A549 (cell line): ENCODE data around the gene TSPAN14. TPM values are rescaled to one million over a fixed set of nuclear protein-coding genes. Genes with fewer than 3 reads are reported as not detected.
A peak's percentile ranks its signal among the peaks of the same experiment; 100 is the strongest.

Experiments
- ATAC-seq, 2 experiments: fragments of 200-7000 bp in 1 of 2; fragments of >200 bp in 1 of 2; cut with Nextera tagmentation in 1 of 2; cut with Tn5 transposase in 1 of 2; 3 replicates each; pipeline versions ENCODE4 v1.8.0 to v1.9.1; 2018 to 2020; ENCODE audit warnings: mild to moderate bottlenecking in 1 of 2, moderate library complexity in 1 of 2
- CTCF ChIA-PET: fragments of 300-600 bp; sonication (Branson Sonifier 250); formaldehyde crosslinking; extraction: SDS; loops from one replicate; lab custom pipeline; 2021; ENCODE audit warnings: antibody characterized with exemption, inconsistent platforms; lab: Yijun Ruan, JAX
- POLR2A ChIA-PET: fragments of 350-600 bp; formaldehyde crosslinking; extraction: SDS; loops from one replicate; lab custom pipeline; 2021; ENCODE audit warnings: antibody characterized with exemption, inconsistent platforms; lab: Yijun Ruan, JAX
- DNase-seq, 2 experiments: peaks; one replicate each; pipeline versions ENCODE4 v3.0.0 to v3.0.0-alpha.2; 2011 to 2016; ENCODE audit warnings: low read depth in 1 of 2, low spot score in 1 of 2
- FAIRE-seq: peaks from 2 replicates; lab custom pipeline; 2011; peaks lifted over from hg19 to GRCh38; lab: Jason Lieb, UNC
- H3K27ac ChIP-seq, 2 experiments: fragments of >200 bp; sonication (Bioruptor Twin); formaldehyde crosslinking; 3 replicates each; pipeline ENCODE4 v1.5.1; 2016 to 2017
- H3K4me1 ChIP-seq: fragments of >200 bp; sonication (Bioruptor Twin); formaldehyde crosslinking; 3 replicates; pipeline ENCODE4 v1.6.1; 2016
- H3K4me2 ChIP-seq: fragments of >200 bp; sonication (Bioruptor Twin); formaldehyde crosslinking; 3 replicates; pipeline ENCODE4 v1.6.1; 2016
- H3K4me3 ChIP-seq: fragments of >200 bp; sonication (Bioruptor Twin); formaldehyde crosslinking; 3 replicates; pipeline ENCODE4 v1.5.1; 2016
- H3K9me3 ChIP-seq: fragments of >200 bp; sonication (Bioruptor Twin); formaldehyde crosslinking; 3 replicates; pipeline ENCODE4 v1.6.1; 2016
- CBX8 ChIP-seq: fragments of 200-600 bp; sonication (generic); IDR thresholded peaks from 2 replicates; pipeline ENCODE4 v1.6.1; 2016
- CHD2 ChIP-seq: fragments of 150-350 bp; IDR thresholded peaks from 2 replicates; pipeline ENCODE4 v1.6.1; 2014; ENCODE audit warnings: low read length; ENCODE audit not compliant: partially characterized antibody
- CTCF ChIP-seq: fragments of >200 bp; sonication (Bioruptor Twin); formaldehyde crosslinking; IDR thresholded peaks from 3 replicates; pipeline ENCODE4 v1.5.1; 2016
- EHF ChIP-seq: fragments of 250-450 bp; sonication (Bioruptor Pico); IDR thresholded peaks from 2 replicates; pipeline ENCODE4 v1.5.0; 2020; ENCODE audit warnings: mild to moderate bottlenecking
- ELK1 ChIP-seq: fragments of 150-350 bp; IDR thresholded peaks from 2 replicates; pipeline ENCODE4 v1.6.1; 2014; ENCODE audit warnings: low read depth, mild to moderate bottlenecking, low read length
- GATA3 ChIP-seq: IDR thresholded peaks from 2 replicates; pipeline ENCODE4 v1.6.1; 2012; ENCODE audit warnings: borderline replicate concordance
- HDAC2 ChIP-seq: fragments of 200-600 bp; sonication (generic); IDR thresholded peaks from 2 replicates; pipeline ENCODE4 v1.6.1; 2016
- HEYL ChIP-seq: fragments of 250-450 bp; sonication (Bioruptor Pico); IDR thresholded peaks from 2 replicates; pipeline ENCODE4 v1.8.0; 2021; ENCODE audit warnings: mild to moderate bottlenecking, moderate library complexity
- HMGXB4 ChIP-seq: fragments of 250-450 bp; sonication (Bioruptor Pico); IDR thresholded peaks from 2 replicates; pipeline ENCODE4 v1.5.0; 2021; ENCODE audit warnings: mild to moderate bottlenecking, moderate library complexity, borderline replicate concordance
- HOXB13 ChIP-seq: fragments of 250-450 bp; sonication (Bioruptor Pico); IDR thresholded peaks from 2 replicates; pipeline ENCODE4 v1.5.0; 2020; ENCODE audit warnings: low read depth, mild to moderate bottlenecking, moderate library complexity
- HOXB5 ChIP-seq: fragments of 250-450 bp; sonication (Bioruptor Pico); IDR thresholded peaks from 2 replicates; pipeline ENCODE4 v1.5.0; 2020; ENCODE audit warnings: mild to moderate bottlenecking, moderate library complexity
- JUNB ChIP-seq: fragments of >200 bp; sonication (Bioruptor Twin); formaldehyde crosslinking; IDR thresholded peaks from 2 replicates; pipeline ENCODE4 v1.6.1; 2016
- MAFK ChIP-seq: fragments of 450-650 bp; IDR thresholded peaks from 2 replicates; pipeline ENCODE4 v1.6.1; 2014; ENCODE audit not compliant: partially characterized antibody
- MAX ChIP-seq: IDR thresholded peaks from 2 replicates; pipeline ENCODE4 v1.6.1; 2012
- MAZ ChIP-seq: fragments of 150-350 bp; IDR thresholded peaks from 2 replicates; pipeline ENCODE4 v1.6.1; 2014; ENCODE audit warnings: antibody characterized with exemption, low read depth, low read length, borderline replicate concordance
- MYC ChIP-seq: IDR thresholded peaks from 2 replicates; pipeline ENCODE4 v1.6.1; 2012; ENCODE audit warnings: mild to moderate bottlenecking, inconsistent platforms, low read length, improper control_type of control experiment, borderline replicate concordance
- NR3C1 ChIP-seq: fragments of >200 bp; sonication (Bioruptor Twin); formaldehyde crosslinking; IDR thresholded peaks from 3 replicates; pipeline ENCODE4 v1.6.1; 2017
- POLR2AphosphoS2 ChIP-seq: conservative IDR thresholded peaks from 2 replicates; pipeline ENCODE4 v1.6.1; 2012; ENCODE audit warnings: low read length, improper control_type of control experiment, inconsistent platforms
- RFX5 ChIP-seq: fragments of 450-650 bp; IDR thresholded peaks from 2 replicates; pipeline ENCODE4 v1.7.1; 2014; ENCODE audit warnings: antibody characterized with exemption, mild to moderate bottlenecking, moderate library complexity
- RNF2 ChIP-seq: fragments of 200-600 bp; sonication (generic); IDR thresholded peaks from 2 replicates; pipeline ENCODE4 v1.6.1; 2016; ENCODE audit warnings: low read depth, mild to moderate bottlenecking, antibody characterized with exemption, moderate library complexity, borderline replicate concordance
- SMC3 ChIP-seq: fragments of >200 bp; sonication (Bioruptor Twin); formaldehyde crosslinking; IDR thresholded peaks from 3 replicates; pipeline ENCODE4 v1.6.1; 2018; ENCODE audit warnings: inconsistent platforms
- SREBF2 ChIP-seq: fragments of 450-650 bp; IDR thresholded peaks from 2 replicates; pipeline ENCODE4 v1.6.1; 2014; ENCODE audit warnings: mild to moderate bottlenecking, moderate library complexity
- ZNF302 ChIP-seq: fragments of 250-450 bp; sonication (Bioruptor Pico); IDR thresholded peaks from 2 replicates; pipeline ENCODE4 v1.9.0; 2021; ENCODE audit warnings: inconsistent platforms, mild to moderate bottlenecking, moderate library complexity
- WGBS: methylation state at CpG from one replicate; pipeline ENCODE4 v1.1.6; 2017; ENCODE audit errors: missing lambda C conversion rate; 5-methylcytosine and 5-hydroxymethylcytosine counted together
- polyA plus RNA-seq, 4 experiments: library from polyadenylated mRNA; depleted of rRNA in 3 of 4; stranded (reverse); fragments of >200 nt; fragmentation: RNase III in 1 of 4; extraction: RNeasy Plus Mini Kit Qiagen cat#74134 plus additional on column Dnase treatment in 1 of 4; gene quantifications; 2 replicates in 3 of 4; 3 replicates in 1 of 4; pipeline ENCODE4 v1.2.3, GENCODE V29; 2011 to 2017
- TF ChIP-seq, protein P1 (sequence below): IDR thresholded peaks from 2 replicates; pipeline ENCODE4 v1.6.1; 2012

Gene TSPAN14
- polyA plus RNA-seq, 2 of the 4 experiments (the other 2 are of a cell fraction), result 87.0 to 124 TPM

GRCh38 chr10:80501913-80502521 lies 47.9 kb downstream of the TSPAN14 start:
- Histone ChIP-seq H3K4me1 (peaks cover 99% of the 10 kb centered on the region), H3K4me2 (peak overlapping the region; percentile 55), H3K27ac (peak overlapping the region; percentile 100), H3K9me3 (no peaks in the 10 kb centered on the region), H3K4me3 (no peak overlapping the region)
- FAIRE-seq (no peak), DNase-seq (peak in 1 of 2 experiments; percentile 72), ATAC-seq (no peak)
- TF ChIP-seq MAX (0 out of 2 replicates have a peak, but pooled peaks have one; percentile 12), GATA3 (no peak)
- ChIA-PET CTCF (interaction anchor here (0.7 to 21.6 kb wide), 6 partner anchors 10 to 119 kb away, joined by 3 to 928 read pairs (median 4); partner anchors contain the start of gene TSPAN14), POLR2A (interaction anchor here (0.9 kb wide), 1 partner anchor 25 kb away, joined by 3 read pairs; no protein-coding TSS in a partner anchor)
- WGBS, result 43% methylated on average over 13 of the region's 13 CpGs

DNA sequence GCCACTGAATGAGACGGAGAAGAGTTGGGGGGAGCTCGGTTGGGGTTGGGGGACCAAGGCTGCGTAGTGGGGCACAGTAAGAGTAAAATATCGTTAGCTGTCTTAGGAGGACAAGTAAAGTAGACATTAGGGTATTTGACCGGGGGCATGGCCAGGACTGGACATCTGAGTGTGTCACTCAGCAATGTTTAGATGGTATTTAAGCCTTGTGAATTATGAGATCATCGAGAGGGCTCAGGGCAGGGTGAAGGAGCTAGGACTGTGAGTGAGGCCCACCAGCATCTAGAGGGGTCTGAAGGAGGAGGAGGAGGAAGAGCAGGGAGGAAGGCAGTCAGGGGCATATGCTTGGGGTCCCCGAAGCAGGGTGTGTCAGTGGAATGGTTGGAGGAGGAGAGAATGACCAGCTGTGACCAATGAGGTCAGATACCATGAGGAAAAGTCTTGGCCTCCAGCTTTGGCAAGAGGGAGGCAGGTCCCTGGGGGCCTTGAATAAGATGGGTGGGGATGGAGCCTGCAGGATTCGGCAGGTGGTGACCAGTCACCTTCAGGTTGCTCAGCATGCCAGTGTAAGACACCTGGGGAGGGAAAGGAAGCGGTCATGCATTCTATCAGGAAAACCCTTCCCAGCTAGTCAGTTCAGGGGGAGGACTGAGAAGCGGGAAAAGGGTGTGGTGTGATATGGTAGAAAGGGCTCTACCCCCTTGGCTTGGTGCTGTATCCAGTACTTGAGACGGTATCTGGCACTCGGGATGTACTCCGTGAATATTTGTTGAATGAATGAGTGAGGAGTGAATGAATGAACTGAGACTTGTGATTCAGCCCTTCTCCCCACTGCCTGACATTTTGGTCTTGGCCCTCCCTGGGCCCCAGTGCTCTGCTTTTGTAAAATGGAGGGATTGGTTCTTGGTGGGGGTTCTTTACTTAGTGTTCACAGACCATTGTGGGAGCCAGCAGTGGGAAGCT lies 48.8 kb downstream of the TSPAN14 start:
- ATAC-seq, result no peak
- ChIA-PET POLR2A (interaction anchor here (0.9 to 1.0 kb wide), 2 partner anchors 25 to 44 kb away, joined by 3 read pairs; no protein-coding TSS in a partner anchor), CTCF (interaction anchor here (0.7 to 21.6 kb wide), 7 partner anchors 11 to 120 kb away, joined by 3 to 928 read pairs (median 3); partner anchors contain the start of gene TSPAN14)
- DNase-seq, result no peak
- no peaks in the 10 kb centered on the region for H3K9me3 ChIP-seq
- TF ChIP-seq EHF (CRISPR knock-in tag), result no peak
- TF ChIP-seq SREBF2, result no peak
- TF ChIP-seq, protein P1, sequence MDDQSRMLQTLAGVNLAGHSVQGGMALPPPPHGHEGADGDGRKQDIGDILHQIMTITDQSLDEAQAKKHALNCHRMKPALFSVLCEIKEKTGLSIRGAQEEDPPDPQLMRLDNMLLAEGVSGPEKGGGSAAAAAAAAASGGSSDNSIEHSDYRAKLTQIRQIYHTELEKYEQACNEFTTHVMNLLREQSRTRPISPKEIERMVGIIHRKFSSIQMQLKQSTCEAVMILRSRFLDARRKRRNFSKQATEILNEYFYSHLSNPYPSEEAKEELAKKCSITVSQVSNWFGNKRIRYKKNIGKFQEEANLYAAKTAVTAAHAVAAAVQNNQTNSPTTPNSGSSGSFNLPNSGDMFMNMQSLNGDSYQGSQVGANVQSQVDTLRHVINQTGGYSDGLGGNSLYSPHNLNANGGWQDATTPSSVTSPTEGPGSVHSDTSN, result no peak
- TF ChIP-seq HOXB13 (CRISPR knock-in tag), result no peak
- no peak for TF ChIP-seq CHD2
- TF ChIP-seq MAFK, result no peak
- no peak for TF ChIP-seq HOXB5
- no peak for TF ChIP-seq MAZ
- TF ChIP-seq CBX8, result no peak
- TF ChIP-seq RNF2, result no peak
- no peak for TF ChIP-seq POLR2AphosphoS2
- no peak for TF ChIP-seq HEYL (CRISPR knock-in tag)
- no peak for TF ChIP-seq RFX5
- TF ChIP-seq MYC, result no peak
- no peak for TF ChIP-seq ZNF302
- H3K4me3 ChIP-seq, result no peak overlapping the region
- FAIRE-seq, result no peak
- 77% methylated on average over 13 of the region's 13 CpGs for WGBS
- H3K27ac ChIP-seq, result peak overlapping the region; percentile 100
- peak overlapping the region; percentile 55 for H3K4me2 ChIP-seq
- peaks cover 99% of the 10 kb centered on the region for H3K4me1 ChIP-seq

- Histone ChIP-seq H3K4me2 (peak overlapping the region; percentile 55), H3K4me1 (peaks cover 99% of the 10 kb centered on the region), H3K27ac (peak overlapping the region; percentile 100), H3K4me3 (no peak overlapping the region), H3K9me3 (no peaks in the 10 kb centered on the region)
- WGBS, result 78% methylated on average over 7 of the region's 7 CpGs
- CTCF ChIA-PET, result interaction anchor here (1.2 to 21.6 kb wide), 5 partner anchors 10 to 96 kb away, joined by 3 to 928 read pairs (median 26); partner anchors contain the start of genes PRXL2A and TSPAN14
- POLR2A ChIA-PET, result interaction anchor here (0.5 to 1.0 kb wide), 2 partner anchors 45 kb away, joined by 3 read pairs; no protein-coding TSS in a partner anchor
- no peak for DNase-seq
- no peak for FAIRE-seq
- no peak for ATAC-seq
- no peak for TF ChIP-seq JUNB
- no peak for TF ChIP-seq ZNF302
- no peak for TF ChIP-seq POLR2AphosphoS2
- no peak for TF ChIP-seq NR3C1
- no peak for TF ChIP-seq SMC3
- TF ChIP-seq HMGXB4 (CRISPR knock-in tag), result no peak
- TF ChIP-seq RFX5, result no peak
- TF ChIP-seq CHD2, result no peak
- TF ChIP-seq HOXB13 (CRISPR knock-in tag), result no peak
- no peak for TF ChIP-seq ELK1
- TF ChIP-seq SREBF2, result no peak
- no peak for TF ChIP-seq CTCF
- no peak for TF ChIP-seq HDAC2
- TF ChIP-seq, all 56 proteins: peak for 0
These were observed 49.6 kb downstream of the TSPAN14 start for GRCh38 chr10:80503584-80504157.
